Measurements from ENCODE around the gene MB21D2.
A peak's percentile ranks its signal among the peaks of the same experiment; 100 is the strongest.

Gene MB21D2

GRCh38 chr3:192834428-192834827, 83.2 kb downstream of the MB21D2 start:
- no peak overlapping the region for H3K18ac ChIP-seq (ENCODE audit: low read length)
- no peak overlapping the region for H3K23ac ChIP-seq (ENCODE audit: low read length)
- WGBS (ENCODE audit: extremely low coverage, insufficient coverage, insufficient read length) = no CpG with 5 or more reads among the region's 3 CpGs
- H3K14ac ChIP-seq (ENCODE audit: low read length) = no peak overlapping the region
- peaks cover 0 to 6% of the 10 kb centered on the region in 2 experiments for H3K4me1 ChIP-seq (ENCODE audit: control insufficient read depth in 1 of 2, insufficient read depth in 2 of 2, low read length in 2 of 2)
- no peaks in the 10 kb centered on the region for H3K9me3 ChIP-seq (ENCODE audit: insufficient read depth, low read depth, low read length)
- H3K79me2 ChIP-seq (ENCODE audit: control insufficient read depth, insufficient read depth, low read length, poor library complexity) = no peaks in the 10 kb centered on the region
- no peak overlapping the region for H4K12ac ChIP-seq (ENCODE audit: low read depth, low read length)
- H2BK5ac ChIP-seq (ENCODE audit: low read depth, low read length, poor library complexity) = no peak overlapping the region
- no peak overlapping the region for H2BK12ac ChIP-seq (ENCODE audit: low read length)
- no peak for DNase-seq
- no peak overlapping the region for H2BK120ac ChIP-seq (ENCODE audit: insufficient read depth, low read length, poor library complexity)
- no peak overlapping the region for H2AK5ac ChIP-seq (ENCODE audit: low read length)
- no peak overlapping the region for H3K27ac ChIP-seq (ENCODE audit: low read depth, low read length)
- H3K4me2 ChIP-seq (ENCODE audit: low read length) = no peak overlapping the region
- H3K4ac ChIP-seq (ENCODE audit: low read depth, low read length) = no peak overlapping the region
- no peak overlapping the region for H4K91ac ChIP-seq (ENCODE audit: low read depth, low read length)
- no peak overlapping the region for H3K9ac ChIP-seq (ENCODE audit: low read length)
- no peaks in the 10 kb centered on the region for H3K27me3 ChIP-seq (ENCODE audit: insufficient read depth, low read length)
- H2AFZ ChIP-seq (ENCODE audit: insufficient read depth, low read length, poor library complexity) = no peak overlapping the region
- H3K79me1 ChIP-seq (ENCODE audit: low read length) = peaks cover 2% of the 10 kb centered on the region
- H4K8ac ChIP-seq (ENCODE audit: low read depth, low read length) = peak overlapping the region; percentile 33
- no peak overlapping the region for H3K4me3 ChIP-seq (ENCODE audit: low read depth, low read length)
- H3K36me3 ChIP-seq (ENCODE audit: control insufficient read depth in 1 of 2, insufficient read depth in 2 of 2, low read length in 2 of 2) = no peaks in the 10 kb centered on the region

- Histone ChIP-seq H2BK5ac (ENCODE audit: low read depth, low read length, poor library complexity) (no peak overlapping the region), H3K27ac (ENCODE audit: low read depth, low read length) (no peak overlapping the region), H4K91ac (ENCODE audit: low read depth, low read length) (no peak overlapping the region), H3K9me3 (ENCODE audit: insufficient read depth, low read depth, low read length) (no peaks in the 10 kb centered on the region), H3K36me3 (ENCODE audit: control insufficient read depth in 1 of 2, insufficient read depth in 2 of 2, low read length in 2 of 2) (no peaks in the 10 kb centered on the region), H2AFZ (ENCODE audit: insufficient read depth, low read length, poor library complexity) (no peak overlapping the region), H3K14ac (ENCODE audit: low read length) (no peak overlapping the region), H3K23ac (ENCODE audit: low read length) (no peak overlapping the region), H3K27me3 (ENCODE audit: insufficient read depth, low read length) (no peaks in the 10 kb centered on the region), H3K4me3 (ENCODE audit: low read depth, low read length) (no peak overlapping the region), H3K79me1 (ENCODE audit: low read length) (peaks cover 2% of the 10 kb centered on the region), H2AK5ac (ENCODE audit: low read length) (no peak overlapping the region), H3K9ac (ENCODE audit: low read length) (no peak overlapping the region), H3K18ac (ENCODE audit: low read length) (no peak overlapping the region), H3K79me2 (ENCODE audit: control insufficient read depth, insufficient read depth, low read length, poor library complexity) (no peaks in the 10 kb centered on the region), H3K4me1 (ENCODE audit: control insufficient read depth in 1 of 2, insufficient read depth in 2 of 2, low read length in 2 of 2) (peaks cover 0 to 6% of the 10 kb centered on the region in 2 experiments), H4K12ac (ENCODE audit: low read depth, low read length) (no peak overlapping the region), H2BK12ac (ENCODE audit: low read length) (no peak overlapping the region), H3K4ac (ENCODE audit: low read depth, low read length) (no peak overlapping the region), H3K4me2 (ENCODE audit: low read length) (no peak overlapping the region), H4K8ac (ENCODE audit: low read depth, low read length) (no peak overlapping the region), H2BK120ac (ENCODE audit: insufficient read depth, low read length, poor library complexity) (no peak overlapping the region)
- no peak for DNase-seq
- WGBS (ENCODE audit: extremely low coverage, insufficient coverage, insufficient read length) = no CpG with 5 or more reads among the region's 9 CpGs
Observed at GRCh38 chr3:192833177-192833890, 84.3 kb downstream of the MB21D2 start.

GRCh38 chr3:192831801-192832347, 85.8 kb downstream of the MB21D2 start:
- Histone ChIP-seq H3K4me2 (ENCODE audit: low read length) (no peak overlapping the region), H2BK12ac (ENCODE audit: low read length) (no peak overlapping the region), H3K9me3 (ENCODE audit: insufficient read depth, low read depth, low read length) (no peaks in the 10 kb centered on the region), H3K79me1 (ENCODE audit: low read length) (peaks cover 2% of the 10 kb centered on the region), H3K4me3 (ENCODE audit: low read depth, low read length) (no peak overlapping the region), H3K79me2 (ENCODE audit: control insufficient read depth, insufficient read depth, low read length, poor library complexity) (no peaks in the 10 kb centered on the region), H3K27ac (ENCODE audit: low read depth, low read length) (no peak overlapping the region), H3K27me3 (ENCODE audit: insufficient read depth, low read length) (no peaks in the 10 kb centered on the region), H2BK120ac (ENCODE audit: insufficient read depth, low read length, poor library complexity) (no peak overlapping the region), H2AK5ac (ENCODE audit: low read length) (no peak overlapping the region), H3K23ac (ENCODE audit: low read length) (no peak overlapping the region), H3K14ac (ENCODE audit: low read length) (no peak overlapping the region), H3K4ac (ENCODE audit: low read depth, low read length) (no peak overlapping the region), H4K12ac (ENCODE audit: low read depth, low read length) (no peak overlapping the region), H4K8ac (ENCODE audit: low read depth, low read length) (no peak overlapping the region), H3K9ac (ENCODE audit: low read length) (no peak overlapping the region), H3K4me1 (ENCODE audit: control insufficient read depth in 1 of 2, insufficient read depth in 2 of 2, low read length in 2 of 2) (peaks cover 0 to 4% of the 10 kb centered on the region in 2 experiments), H3K36me3 (ENCODE audit: control insufficient read depth in 1 of 2, insufficient read depth in 2 of 2, low read length in 2 of 2) (no peaks in the 10 kb centered on the region), H3K18ac (ENCODE audit: low read length) (no peak overlapping the region), H2AFZ (ENCODE audit: insufficient read depth, low read length, poor library complexity) (no peak overlapping the region), H2BK5ac (ENCODE audit: low read depth, low read length, poor library complexity) (no peak overlapping the region), H4K91ac (ENCODE audit: low read depth, low read length) (no peak overlapping the region)
- WGBS (ENCODE audit: extremely low coverage, insufficient coverage, insufficient read length) = no CpG with 5 or more reads among the region's 1 CpG
- DNase-seq = no peak

DNA sequence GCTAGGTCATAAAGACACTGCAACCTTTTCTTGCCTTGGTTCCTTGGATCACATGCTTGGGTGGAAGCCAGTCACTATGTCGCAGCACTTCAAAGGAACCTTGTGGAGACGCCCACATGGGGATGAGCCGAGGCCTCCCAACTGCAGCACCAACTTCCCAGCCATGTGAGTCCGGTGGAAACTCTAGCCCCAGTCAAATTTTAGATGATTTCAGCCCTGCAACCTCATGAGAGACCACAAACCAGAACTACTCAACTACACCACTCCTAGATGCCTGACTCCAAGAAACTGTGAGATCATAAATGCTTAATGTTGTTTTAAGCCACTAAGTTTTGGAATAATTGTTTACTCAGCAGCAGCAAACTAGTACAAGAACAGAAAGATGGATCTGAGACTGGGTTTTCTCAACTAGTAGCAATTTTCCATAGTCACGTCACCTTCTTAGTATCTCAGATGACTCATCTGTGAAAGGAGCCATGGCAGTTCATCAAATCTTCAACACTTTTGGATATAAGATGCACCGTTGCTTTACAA, 86.5 kb downstream of the MB21D2 start:
- peak in 1 of 2 donors; percentile 50 for DNase-seq
- Histone ChIP-seq H3K4me1 (ENCODE audit: control insufficient read depth in 1 of 2, insufficient read depth in 2 of 2, low read length in 2 of 2) (peaks cover 0 to 4% of the 10 kb centered on the region in 2 experiments), H4K8ac (ENCODE audit: low read depth, low read length) (no peak overlapping the region), H2BK5ac (ENCODE audit: low read depth, low read length, poor library complexity) (no peak overlapping the region), H3K27ac (ENCODE audit: low read depth, low read length) (no peak overlapping the region), H3K14ac (ENCODE audit: low read length) (no peak overlapping the region), H2AFZ (ENCODE audit: insufficient read depth, low read length, poor library complexity) (no peak overlapping the region), H2AK5ac (ENCODE audit: low read length) (no peak overlapping the region), H4K12ac (ENCODE audit: low read depth, low read length) (no peak overlapping the region), H2BK12ac (ENCODE audit: low read length) (no peak overlapping the region), H3K36me3 (ENCODE audit: control insufficient read depth in 1 of 2, insufficient read depth in 2 of 2, low read length in 2 of 2) (no peaks in the 10 kb centered on the region), H3K9ac (ENCODE audit: low read length) (no peak overlapping the region), H2BK120ac (ENCODE audit: insufficient read depth, low read length, poor library complexity) (no peak overlapping the region), H3K4me2 (ENCODE audit: low read length) (no peak overlapping the region), H3K18ac (ENCODE audit: low read length) (no peak overlapping the region), H3K27me3 (ENCODE audit: insufficient read depth, low read length) (no peaks in the 10 kb centered on the region), H3K4ac (ENCODE audit: low read depth, low read length) (no peak overlapping the region), H3K4me3 (ENCODE audit: low read depth, low read length) (no peak overlapping the region), H3K79me2 (ENCODE audit: control insufficient read depth, insufficient read depth, low read length, poor library complexity) (no peaks in the 10 kb centered on the region), H3K9me3 (ENCODE audit: insufficient read depth, low read depth, low read length) (no peaks in the 10 kb centered on the region), H3K23ac (ENCODE audit: low read length) (no peak overlapping the region), H3K79me1 (ENCODE audit: low read length) (peaks cover 2% of the 10 kb centered on the region), H4K91ac (ENCODE audit: low read depth, low read length) (no peak overlapping the region)
- no CpG with 5 or more reads among the region's 6 CpGs for WGBS (ENCODE audit: extremely low coverage, insufficient coverage, insufficient read length)
